HPDE6-E6E7 (cell line): ENCODE results near the gene LRRC8B.
"Not testable (repeated sequence)": the region's sequence is repeated elsewhere in the genome, so short reads cannot be mapped to it uniquely, and the experiment has no call there.

ENCODE experiments used
- DNase-seq: peaks from one replicate; pipeline ENCODE4 v3.0.0; 2011; ENCODE audit warnings: missing footprints; ENCODE audit errors: extremely low spot score

LRRC8B gene

DNA sequence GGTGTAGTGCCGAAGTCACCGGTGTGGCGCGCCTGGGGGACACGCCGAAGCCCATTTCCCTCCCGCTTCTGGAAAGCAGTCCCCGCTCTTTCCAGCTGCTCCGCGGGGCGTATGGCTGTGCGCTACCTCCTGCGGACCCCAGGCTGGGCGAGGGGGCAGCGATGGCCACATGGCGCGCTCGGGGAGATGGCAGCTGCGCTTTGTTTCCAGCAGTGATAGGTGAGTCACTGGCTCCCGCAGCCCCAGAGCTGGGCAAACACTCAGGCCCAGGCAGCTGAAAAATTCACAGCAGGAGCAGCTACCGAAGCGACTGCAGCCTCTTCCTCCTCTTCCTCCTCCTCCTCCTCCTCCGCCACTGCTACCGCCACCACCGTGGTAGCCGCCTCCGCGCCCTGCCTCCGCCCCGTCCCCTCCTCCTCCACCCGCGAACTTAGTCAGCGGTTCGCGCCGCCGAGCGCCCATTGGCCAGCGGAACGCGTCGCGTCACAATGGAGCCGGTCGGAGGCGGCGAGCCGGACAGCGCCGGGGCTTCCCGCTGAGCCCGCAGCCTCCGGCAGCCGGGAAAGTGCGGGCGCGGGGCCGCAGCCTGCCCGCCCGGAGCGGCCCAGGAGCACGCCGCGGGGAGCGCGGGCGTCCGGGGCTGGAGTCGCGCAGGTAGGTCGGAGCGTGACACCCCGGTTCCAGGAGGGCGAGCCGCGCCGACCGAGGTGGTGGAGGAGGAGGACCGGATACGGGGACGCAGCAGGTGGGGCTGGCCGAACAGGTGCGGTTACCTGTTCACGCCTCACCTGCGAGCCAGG, at the start of gene LRRC8B:
Gene LRRC8B (plus strand): TSS at position 461 of the 800 bp plus-strand sequence. CDS start 57,822 bp downstream, outside the sequence.
- DNase-seq: peak; percentile 80

GRCh38 chr1:89475269-89475668, 49.4 kb upstream of the LRRC8B start:
- no peak for DNase-seq

GRCh38 chr1:89476072-89476471, 48.6 kb upstream of the LRRC8B start:
- no peak for DNase-seq

GRCh38 chr1:89483010-89483756, 41.4 kb upstream of the LRRC8B start:
- DNase-seq: peak; percentile 31

DNA sequence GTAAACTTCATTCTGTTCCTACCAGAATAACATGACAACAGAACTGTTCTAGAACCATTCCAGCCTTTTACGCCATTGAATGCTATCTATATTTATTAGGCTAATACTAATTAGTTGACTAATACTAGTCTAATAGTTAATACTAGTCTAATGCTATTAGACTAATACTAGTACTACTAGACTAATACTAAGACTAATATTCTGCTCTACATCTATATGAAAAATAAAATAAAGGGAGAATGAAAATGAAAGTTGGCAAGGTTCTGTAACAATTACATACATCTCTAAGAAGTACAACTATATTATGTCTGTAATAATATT, 40.9 kb upstream of the LRRC8B start:
- DNase-seq: no peak

- DNase-seq: no peak
Measured at GRCh38 chr1:89484092-89485038, 40.3 kb upstream of the LRRC8B start.

GRCh38 chr1:89487972-89488371, 36.7 kb upstream of the LRRC8B start:
- no peak for DNase-seq

GRCh38 chr1:89489047-89489729, 35.4 kb upstream of the LRRC8B start:
- no peak for DNase-seq

DNA sequence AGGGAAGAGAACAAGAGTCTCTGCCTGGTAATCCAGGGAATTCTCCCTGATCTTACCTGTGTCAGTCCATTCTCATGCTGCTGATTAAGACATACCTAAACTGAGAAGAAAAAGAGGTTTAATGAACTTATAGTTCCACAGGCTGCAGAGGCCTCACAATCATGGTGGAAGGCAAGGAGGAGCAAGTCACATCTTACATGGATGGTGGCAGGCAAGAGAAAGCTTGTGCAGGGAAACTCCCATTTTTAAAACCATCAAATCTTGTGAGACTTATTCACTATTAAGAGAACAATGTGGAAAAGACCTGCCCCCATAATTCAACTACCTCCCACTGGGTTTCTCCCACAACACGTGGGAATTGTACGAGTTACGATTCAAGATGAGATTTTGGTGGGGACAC, 34.2 kb upstream of the LRRC8B start:
- no peak for DNase-seq

DNA sequence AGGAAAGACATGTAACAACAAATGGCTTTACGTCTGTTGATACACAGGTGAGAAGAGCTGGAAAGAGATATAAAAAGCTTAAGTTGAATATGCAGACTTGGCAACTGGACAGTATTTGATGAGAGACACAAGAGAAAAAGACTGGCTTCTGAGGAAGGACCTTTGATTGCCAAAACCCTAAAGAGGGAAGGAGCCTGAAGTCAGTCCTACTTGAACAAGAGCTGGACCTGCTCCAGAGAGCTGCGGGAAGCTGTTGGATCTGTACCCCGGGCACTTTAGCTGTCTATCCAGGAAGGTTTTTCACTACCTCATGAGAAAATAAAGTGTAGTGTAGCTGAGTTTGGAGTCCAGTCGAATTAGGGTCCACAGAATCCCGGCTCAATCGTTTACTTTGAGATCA, 25.3 kb upstream of the LRRC8B start:
- no peak for DNase-seq

DNA sequence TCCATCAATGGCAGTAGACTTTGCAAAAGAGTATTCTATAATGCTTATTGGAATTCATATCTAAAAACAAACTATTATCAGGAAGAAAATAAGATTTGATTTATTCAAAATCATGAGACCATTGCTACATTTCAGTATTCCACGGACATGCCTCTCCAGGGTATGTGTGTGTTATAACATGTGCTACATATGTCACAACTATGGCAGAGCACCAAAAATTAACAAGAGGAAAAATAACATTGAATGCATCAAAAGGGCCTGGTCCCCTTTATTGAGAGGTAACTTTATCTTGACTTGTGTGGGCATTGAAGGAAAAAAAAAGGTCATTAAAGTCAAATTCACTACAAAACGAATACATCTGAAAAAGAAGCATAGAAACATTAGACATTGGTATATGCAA, 22.6 kb upstream of the LRRC8B start:
- DNase-seq: no peak

DNA sequence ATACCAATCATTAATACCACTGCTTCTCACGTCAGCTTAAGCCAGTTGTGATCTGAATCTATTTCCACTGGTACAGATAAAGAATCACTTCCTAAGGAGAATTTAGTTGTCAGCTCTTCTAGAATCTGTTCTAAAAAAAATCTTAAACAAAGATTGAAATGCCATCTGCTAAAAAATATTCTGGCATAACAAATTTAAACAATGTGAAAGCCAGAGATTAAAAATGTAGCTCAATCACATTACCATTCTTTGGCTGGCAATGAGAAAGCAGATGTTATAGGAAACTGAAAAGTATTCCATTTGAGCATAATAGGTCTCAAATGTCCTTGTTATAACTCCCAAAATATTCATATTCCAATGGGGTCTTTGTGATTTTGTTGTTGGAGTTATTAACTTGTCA, 21.7 kb upstream of the LRRC8B start:
- no peak for DNase-seq

DNA sequence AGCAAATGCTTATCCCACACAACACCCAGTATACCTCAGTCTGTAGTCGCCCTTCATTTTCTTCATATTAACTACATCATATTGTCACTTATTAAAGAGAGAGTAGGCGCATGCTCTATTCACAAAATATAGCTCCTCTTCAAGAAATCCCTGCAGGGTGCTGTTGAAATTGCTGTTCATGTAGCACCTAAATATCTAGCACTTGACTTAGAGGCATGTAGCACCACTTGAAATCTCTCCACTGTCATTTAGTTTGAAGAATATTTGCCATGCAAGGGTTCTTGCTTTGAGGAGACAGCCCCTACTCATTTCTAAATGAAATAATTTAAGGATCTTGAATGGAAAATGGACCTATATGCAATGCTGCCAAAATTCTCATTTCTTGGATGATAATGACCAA, 20.9 kb upstream of the LRRC8B start:
- DNase-seq: no peak

DNA sequence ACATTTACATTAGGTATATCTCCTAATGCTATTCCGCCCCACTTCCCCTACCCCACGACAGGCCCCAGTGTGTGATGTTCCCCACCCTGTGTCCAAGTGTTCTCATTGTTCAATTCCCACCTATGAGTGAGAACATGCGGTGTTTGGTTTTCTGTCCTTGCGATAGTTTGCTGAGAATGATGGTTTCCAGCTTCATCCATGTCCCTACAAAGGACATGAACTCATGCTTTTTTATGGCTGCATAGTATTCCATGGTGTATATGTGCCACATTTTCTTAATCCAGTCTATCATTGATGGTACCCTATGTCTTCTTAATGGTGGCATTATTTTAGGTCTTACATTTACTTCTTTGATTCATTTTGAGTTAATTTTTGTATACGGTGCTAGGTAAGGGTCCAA, 14.6 kb upstream of the LRRC8B start:
- DNase-seq: not testable (repeated sequence)

DNA sequence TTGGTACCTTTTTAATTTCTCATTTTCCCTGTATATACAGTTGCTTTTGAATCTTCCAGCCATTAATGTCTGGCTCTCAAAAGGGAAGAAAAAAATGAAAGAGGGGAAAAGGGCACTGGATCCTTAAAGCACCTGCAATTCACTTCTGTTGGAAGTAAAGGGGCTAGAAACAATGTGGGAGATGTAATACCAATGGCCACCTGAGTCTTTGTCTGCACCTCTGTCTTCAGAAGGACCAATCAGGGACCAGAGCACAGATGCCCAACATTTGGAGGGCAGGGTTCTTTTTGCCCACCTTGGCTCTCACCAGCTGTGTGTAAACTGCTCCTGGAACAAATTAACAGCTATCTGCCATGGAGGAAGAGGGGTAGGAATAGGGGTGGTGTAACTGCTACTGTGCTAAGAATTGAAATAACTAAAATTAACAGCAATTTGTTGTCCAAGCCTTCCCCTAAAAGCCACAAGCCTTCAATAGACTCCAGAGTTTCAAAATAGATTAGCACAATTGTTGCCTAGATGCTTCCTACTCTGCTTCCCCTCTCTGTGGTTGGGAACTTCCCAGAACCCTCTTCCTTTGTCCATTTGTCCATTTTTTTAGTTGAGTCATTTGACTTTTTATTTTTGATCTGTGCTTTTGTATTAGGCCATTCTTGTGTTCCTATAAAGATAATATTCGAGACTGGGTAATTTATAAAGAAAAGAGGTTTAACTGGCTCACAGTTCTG, 11.5 kb upstream of the LRRC8B start:
- no peak for DNase-seq

DNA sequence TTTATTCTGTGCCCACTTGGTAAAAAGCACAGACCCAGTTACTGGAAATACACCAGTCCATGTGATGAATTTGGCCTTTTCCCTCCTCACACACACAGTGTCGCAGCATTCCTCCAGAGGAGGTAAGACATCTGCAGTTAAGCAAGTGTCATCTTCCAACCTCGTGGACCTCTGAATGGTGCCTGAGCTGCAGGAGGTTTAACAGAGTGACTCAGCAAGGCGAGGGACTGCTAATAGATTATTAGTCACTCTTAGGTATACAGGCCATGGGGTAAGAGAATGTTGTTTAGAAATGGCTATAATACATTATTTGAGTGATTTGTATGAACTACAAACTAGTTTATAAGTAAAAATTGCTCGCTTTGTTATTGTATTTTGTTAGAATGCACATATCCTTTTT, 8.6 kb upstream of the LRRC8B start:
- peak; percentile 90 for DNase-seq

DNA sequence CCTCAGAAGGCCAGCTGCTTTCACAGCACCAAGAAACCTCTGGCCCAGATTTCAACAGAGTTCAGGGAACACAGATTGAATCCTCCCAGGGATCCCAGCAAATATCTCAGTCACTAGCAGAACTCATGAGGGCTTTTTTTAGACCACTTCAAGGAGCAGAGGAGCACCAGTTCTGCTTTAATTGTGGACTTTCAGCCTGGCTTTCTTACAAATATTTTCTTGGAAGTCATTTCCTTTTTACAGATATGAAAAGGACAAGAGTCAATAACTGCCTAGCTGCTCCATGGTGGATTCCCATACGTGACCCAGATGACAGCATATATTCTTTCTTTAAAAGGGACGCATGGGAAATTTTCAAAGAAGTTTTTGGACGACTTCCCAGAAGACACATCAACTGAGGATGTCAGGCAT, 6.4 kb upstream of the LRRC8B start:
- no peak for DNase-seq

DNA sequence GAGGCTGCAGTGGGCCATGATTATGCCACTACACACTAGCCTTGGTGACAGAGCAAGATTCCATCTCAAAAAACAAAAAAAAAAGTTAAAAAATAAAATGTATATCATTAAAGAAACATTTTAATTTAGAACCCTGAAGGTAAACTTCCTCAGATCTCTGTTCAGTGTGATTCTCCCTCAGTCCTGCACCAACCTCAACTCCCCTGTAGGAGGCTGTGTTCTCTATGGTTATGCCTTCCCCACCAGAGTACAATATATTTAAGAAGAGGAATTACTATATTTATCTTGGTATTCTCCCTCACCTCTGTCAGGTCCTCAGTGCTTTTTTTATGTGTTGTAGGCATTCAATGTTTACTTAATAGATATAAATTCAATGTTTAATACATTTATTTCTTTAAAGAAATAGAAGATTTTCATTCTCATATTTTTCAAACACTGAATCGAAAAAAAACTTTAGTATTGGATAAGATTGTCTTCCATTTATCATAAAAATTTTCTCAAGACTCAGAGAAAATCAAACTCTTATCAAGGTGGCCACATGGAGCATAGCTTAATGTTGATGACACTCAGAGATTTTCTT, 4.8 kb upstream of the LRRC8B start:
- DNase-seq: peak; percentile 41

DNA sequence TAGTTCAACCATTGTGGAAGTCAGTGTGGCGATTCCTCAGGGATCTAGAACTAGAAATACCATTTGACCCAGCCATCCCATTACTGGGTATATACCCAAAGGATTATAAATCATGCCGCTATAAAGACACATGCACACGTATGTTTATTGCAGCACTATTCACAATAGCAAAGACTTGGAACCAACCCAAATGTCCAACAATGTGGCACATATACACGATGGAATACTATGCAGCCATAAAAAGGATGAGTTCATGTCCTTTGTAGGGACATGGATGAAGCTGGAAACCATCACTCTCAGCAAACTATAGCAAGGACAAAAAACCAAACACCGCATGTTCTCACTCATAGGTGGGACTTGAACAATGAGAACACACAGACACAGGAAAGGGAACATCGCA, 2.7 kb upstream of the LRRC8B start:
- DNase-seq: not testable (repeated sequence)

GRCh38 chr1:89523572-89524368, 859 bp upstream of the LRRC8B start:
- no peak for DNase-seq
